Measurements from ENCODE around the gene DPM3. TPM values are rescaled to one million over a fixed set of nuclear protein-coding genes. Genes with fewer than 3 reads are reported as not detected.

The DPM3 gene
- total and polyA plus RNA-seq, 7 donors, result 29.2 to 220 (median 143) TPM

DNA sequence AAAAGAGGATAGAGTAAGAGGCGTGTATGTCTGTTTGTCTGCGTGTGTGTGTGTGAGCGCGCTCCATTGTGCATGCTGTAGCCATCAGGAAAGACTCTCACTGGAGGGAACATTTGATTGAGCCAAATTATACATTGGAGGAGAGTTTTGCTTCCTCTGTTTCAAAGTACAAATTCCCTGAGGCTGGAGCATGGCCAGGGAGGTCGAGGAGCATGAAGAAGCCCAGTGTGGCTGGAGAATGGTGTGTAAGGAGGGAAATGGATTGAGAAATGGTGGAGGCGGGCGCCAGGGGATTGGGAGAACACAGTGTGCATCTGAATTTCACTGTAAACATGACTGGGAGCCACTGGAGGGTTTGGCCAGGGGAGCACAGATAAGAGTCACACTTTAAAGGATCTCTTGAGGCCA lies 34.7 kb downstream of the DPM3 start:
- no peak for TF ChIP-seq POLR2AphosphoS5 (IDR thresholded peaks at IDR 0.05)
- Histone ChIP-seq H3K36me3 (no peaks in the 10 kb centered on the region), H3K4me3 (no peak overlapping the region), H3K27ac (no peak overlapping the region), H3K27me3 (no peaks in the 10 kb centered on the region), H3K9me3 (no peaks in the 10 kb centered on the region), H3K4me1 (no peaks in the 10 kb centered on the region)
- intact Hi-C loops (cut with DNase I), result no loop called here
- DNase-seq, result peak; percentile 87
- WGBS, 2 donors, result 26 to 59% methylated on average over 7 of the region's 7 CpGs

DNA sequence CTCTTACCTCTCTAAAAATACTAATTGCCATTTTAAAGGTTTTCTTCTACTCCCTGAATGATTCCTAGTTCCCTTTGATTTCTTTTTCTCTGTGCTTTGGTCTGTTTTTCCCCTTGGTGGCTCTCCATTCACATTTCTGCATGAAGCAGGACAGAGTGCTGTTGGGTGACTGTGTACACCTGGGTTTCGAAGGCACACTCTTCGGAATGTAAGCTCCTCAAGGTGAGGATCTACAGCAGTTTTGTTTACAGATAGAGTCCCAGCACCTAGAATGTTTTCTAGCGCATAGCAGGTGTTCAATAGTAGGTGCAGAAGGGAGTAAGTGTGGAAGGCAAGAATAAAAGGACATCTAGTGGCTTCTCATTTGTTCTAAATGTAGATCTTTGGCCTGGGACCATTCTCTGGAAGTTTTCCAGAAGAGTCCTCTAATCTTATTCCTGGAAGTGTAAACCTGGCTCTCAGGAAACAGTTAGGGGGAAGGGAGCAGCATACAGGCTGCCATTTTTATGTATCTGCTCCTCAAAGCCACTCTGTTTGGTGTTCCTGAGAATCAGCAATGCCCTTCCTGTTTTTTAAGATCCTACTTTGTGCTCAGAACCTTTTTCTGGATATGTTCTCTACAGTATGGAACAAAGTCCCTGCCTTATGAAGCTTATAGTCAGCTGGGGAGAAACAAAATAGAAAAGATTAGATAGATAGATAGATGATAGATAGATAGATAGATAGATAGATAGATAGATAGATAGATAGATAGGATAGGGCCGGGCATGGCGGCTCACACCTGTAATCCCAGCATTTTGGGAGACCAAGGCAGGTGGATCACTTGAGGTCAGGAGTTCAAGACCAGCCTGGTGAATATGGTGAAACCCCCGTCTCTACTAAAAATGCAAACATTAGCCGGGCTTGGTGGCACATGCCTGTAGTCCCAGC lies 35.5 kb downstream of the DPM3 start:
- Histone ChIP-seq H3K27ac (no peak overlapping the region), H3K4me1 (no peaks in the 10 kb centered on the region), H3K36me3 (no peaks in the 10 kb centered on the region), H3K9me3 (no peaks in the 10 kb centered on the region), H3K4me3 (no peak overlapping the region), H3K27me3 (no peaks in the 10 kb centered on the region)
- intact Hi-C loops (cut with DNase I), result no loop called here
- TF ChIP-seq, protein P1, sequence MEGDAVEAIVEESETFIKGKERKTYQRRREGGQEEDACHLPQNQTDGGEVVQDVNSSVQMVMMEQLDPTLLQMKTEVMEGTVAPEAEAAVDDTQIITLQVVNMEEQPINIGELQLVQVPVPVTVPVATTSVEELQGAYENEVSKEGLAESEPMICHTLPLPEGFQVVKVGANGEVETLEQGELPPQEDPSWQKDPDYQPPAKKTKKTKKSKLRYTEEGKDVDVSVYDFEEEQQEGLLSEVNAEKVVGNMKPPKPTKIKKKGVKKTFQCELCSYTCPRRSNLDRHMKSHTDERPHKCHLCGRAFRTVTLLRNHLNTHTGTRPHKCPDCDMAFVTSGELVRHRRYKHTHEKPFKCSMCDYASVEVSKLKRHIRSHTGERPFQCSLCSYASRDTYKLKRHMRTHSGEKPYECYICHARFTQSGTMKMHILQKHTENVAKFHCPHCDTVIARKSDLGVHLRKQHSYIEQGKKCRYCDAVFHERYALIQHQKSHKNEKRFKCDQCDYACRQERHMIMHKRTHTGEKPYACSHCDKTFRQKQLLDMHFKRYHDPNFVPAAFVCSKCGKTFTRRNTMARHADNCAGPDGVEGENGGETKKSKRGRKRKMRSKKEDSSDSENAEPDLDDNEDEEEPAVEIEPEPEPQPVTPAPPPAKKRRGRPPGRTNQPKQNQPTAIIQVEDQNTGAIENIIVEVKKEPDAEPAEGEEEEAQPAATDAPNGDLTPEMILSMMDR (IDR thresholded peaks at IDR 0.05), result no peak
- no peak for TF ChIP-seq POLR2A (IDR thresholded peaks at IDR 0.05)
- TF ChIP-seq EP300 (IDR thresholded peaks at IDR 0.05), result no peak
- no peak for TF ChIP-seq POLR2AphosphoS5 (IDR thresholded peaks at IDR 0.05)
- no peak for DNase-seq
- WGBS, 2 donors, result 73 to 89% methylated on average over 7 of the region's 7 CpGs

DNA sequence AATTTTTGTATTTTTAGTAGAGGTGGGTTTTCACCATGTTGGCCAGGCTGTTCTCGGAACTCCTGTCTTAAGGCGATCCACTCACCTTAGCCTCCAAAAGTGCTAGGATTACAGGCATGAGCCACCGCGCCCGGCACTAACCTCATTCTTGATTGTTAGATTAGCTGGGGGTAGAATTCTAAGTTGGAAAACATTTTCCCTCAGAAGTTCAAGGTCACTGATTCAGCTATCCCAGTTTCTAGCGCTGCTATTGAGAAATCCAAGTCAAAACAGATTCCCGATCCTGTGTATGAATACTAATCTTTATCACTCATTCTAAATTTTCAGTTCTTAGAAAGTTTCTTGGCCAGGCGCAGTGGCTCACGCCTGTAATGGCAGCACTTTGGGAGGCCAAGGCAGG lies 37.0 kb downstream of the DPM3 start:
- Histone ChIP-seq H3K36me3 (no peaks in the 10 kb centered on the region), H3K4me3 (no peak overlapping the region), H3K9me3 (no peaks in the 10 kb centered on the region), H3K27me3 (no peaks in the 10 kb centered on the region), H3K4me1 (no peaks in the 10 kb centered on the region), H3K27ac (no peak overlapping the region)
- no peak for TF ChIP-seq POLR2A (IDR thresholded peaks at IDR 0.05)
- TF ChIP-seq, protein P1 (IDR thresholded peaks at IDR 0.05), result no peak
- no peak for TF ChIP-seq EP300 (IDR thresholded peaks at IDR 0.05)
- no peak for TF ChIP-seq POLR2AphosphoS5 (IDR thresholded peaks at IDR 0.05)
- DNase-seq, result no peak
- 88 to 89% methylated on average over 9 of the region's 9 CpGs for WGBS, 2 donors
- intact Hi-C loops (cut with DNase I), result no loop called here

DNA sequence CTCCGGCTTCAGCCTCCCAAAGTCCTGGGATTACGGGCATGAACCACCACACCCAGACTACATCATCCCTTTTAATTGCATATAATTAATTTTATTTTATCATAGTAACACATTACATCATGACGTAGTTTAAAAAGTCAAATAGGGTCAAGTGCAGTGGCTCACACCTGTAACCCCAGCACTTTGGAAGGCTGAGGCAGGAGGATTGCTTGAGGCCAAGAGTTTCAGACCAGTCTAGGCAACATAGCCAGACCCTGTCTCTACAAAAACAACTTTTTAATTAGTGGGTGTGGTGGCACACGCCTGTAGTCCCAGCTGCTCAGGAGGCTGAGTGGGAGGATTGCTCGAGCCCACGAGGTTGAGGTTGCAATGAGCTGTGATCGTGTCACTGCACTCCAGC lies 41.0 kb downstream of the DPM3 start:
- intact Hi-C loops (cut with DNase I), result no loop called here
- Histone ChIP-seq H3K4me3 (no peak overlapping the region), H3K27ac (no peak overlapping the region), H3K4me1 (peaks cover 0 to 4% (median 4%) of the 10 kb centered on the region in 4 donors), H3K36me3 (no peaks in the 10 kb centered on the region), H3K9me3 (no peaks in the 10 kb centered on the region), H3K27me3 (no peaks in the 10 kb centered on the region)
- DNase-seq, result no peak
- WGBS, 2 donors, result 32 to 76% methylated on average over 7 of the region's 7 CpGs
- TF ChIP-seq EP300 (IDR thresholded peaks at IDR 0.05) (no peak), POLR2AphosphoS5 (IDR thresholded peaks at IDR 0.05) (no peak)

DNA sequence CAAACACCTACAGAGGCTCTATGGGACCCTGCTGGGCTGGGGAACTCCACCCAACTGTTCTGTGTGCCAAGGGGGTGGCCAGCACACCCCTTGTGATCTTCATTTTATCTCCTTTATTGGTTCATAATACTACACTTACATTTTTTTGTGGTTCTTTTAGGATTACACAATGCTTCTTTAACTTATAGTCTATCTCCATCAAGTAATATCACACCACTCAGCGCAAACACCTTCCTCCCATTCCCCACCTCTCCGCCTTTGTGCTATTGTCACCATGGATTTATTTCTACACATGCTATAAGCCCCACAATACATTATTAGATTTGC lies 45.7 kb downstream of the DPM3 start:
- Histone ChIP-seq H3K27ac (peak overlapping the region; percentile 69 to 76 (median 70)), H3K36me3 (no peaks in the 10 kb centered on the region), H3K9me3 (no peaks in the 10 kb centered on the region), H3K4me1 (peaks cover 0 to 29% (median 24%) of the 10 kb centered on the region in 4 donors), H3K4me3 (peak overlapping the region in 1 of 4 donors; percentile 6), H3K27me3 (no peaks in the 10 kb centered on the region)
- no peak for DNase-seq
- 38 to 81% methylated on average over 2 of the region's 2 CpGs for WGBS, 2 donors
- TF ChIP-seq, protein P1 (IDR thresholded peaks at IDR 0.05), result peak in 1 of 4 experiments; percentile 26
- no peak for TF ChIP-seq EP300 (IDR thresholded peaks at IDR 0.05)
- TF ChIP-seq POLR2AphosphoS5 (IDR thresholded peaks at IDR 0.05), result no peak
- intact Hi-C loops (cut with DNase I), result no loop called here
